Measurements from ENCODE around the gene DOCK3.

The DOCK3 gene

DNA sequence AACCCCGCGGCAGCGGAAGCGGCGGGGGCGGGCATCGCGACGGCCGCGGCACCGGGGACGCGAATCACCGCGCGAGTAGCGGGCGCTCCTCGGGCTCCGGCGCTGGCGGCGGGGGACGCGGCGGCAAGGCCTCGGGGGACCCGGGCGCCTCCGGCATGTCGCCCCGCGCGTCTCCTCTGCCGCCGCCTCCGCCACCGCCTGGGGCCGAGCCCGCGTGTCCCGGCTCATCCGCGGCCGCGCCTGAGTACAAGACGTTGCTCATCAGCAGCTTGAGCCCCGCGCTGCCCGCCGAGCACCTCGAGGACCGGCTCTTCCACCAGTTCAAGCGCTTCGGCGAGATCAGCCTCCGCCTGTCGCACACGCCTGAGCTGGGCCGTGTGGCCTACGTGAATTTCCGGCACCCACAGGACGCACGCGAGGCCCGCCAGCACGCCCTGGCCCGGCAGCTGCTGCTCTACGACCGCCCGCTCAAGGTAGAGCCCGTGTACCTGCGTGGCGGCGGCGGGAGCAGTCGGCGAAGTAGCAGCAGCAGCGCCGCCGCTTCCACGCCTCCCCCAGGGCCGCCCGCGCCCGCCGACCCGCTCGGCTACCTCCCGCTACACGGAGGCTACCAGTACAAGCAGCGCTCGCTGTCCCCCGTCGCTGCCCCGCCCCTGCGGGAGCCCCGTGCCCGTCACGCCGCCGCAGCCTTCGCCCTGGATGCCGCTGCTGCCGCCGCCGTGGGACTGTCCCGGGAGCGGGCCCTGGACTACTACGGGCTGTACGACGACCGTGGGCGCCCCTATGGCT, 717.0 kb downstream of the DOCK3 start:
- no peak for DNase-seq

DNA sequence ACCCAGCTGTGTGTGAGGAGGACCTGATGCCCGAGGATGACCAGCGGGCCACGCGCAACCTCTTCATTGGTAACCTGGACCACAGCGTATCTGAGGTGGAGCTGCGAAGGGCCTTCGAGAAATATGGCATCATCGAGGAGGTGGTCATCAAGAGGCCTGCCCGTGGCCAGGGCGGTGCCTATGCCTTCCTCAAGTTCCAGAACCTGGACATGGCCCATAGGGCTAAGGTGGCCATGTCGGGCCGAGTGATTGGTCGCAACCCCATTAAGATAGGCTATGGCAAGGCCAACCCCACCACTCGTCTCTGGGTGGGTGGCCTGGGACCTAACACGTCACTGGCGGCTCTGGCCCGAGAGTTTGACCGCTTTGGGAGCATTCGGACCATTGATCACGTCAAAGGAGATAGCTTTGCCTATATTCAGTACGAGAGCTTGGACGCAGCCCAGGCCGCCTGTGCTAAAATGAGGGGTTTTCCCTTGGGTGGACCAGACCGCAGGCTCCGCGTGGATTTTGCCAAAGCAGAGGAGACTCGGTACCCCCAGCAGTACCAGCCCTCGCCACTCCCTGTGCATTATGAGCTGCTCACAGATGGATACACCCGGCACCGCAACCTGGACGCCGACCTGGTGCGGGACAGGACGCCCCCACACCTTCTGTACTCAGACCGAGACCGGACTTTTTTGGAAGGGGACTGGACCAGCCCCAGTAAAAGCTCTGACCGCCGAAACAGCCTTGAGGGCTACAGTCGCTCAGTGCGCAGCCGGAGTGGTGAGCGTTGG, 717.8 kb downstream of the DOCK3 start:
- DNase-seq: no peak

DNA sequence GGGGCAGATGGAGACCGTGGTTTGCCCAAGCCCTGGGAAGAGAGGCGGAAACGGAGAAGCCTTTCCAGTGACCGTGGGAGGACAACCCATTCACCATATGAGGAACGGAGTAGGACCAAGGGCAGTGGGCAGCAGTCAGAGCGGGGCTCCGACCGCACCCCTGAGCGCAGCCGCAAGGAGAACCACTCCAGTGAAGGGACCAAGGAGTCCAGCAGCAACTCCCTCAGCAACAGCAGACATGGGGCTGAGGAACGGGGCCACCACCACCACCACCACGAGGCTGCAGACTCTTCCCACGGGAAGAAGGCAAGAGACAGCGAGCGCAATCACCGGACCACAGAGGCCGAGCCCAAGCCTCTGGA, 718.4 kb downstream of the DOCK3 start:
- DNase-seq: no peak

GRCh38 chr3:51393564-51393963, 718.8 kb downstream of the DOCK3 start:
- DNase-seq: no peak

- DNase-seq: no peak
Measured at GRCh38 chr3:51394541-51394940, 719.8 kb downstream of the DOCK3 start.

- no peak for DNase-seq
Measured at GRCh38 chr3:51395493-51396213, 720.9 kb downstream of the DOCK3 start.

DNA sequence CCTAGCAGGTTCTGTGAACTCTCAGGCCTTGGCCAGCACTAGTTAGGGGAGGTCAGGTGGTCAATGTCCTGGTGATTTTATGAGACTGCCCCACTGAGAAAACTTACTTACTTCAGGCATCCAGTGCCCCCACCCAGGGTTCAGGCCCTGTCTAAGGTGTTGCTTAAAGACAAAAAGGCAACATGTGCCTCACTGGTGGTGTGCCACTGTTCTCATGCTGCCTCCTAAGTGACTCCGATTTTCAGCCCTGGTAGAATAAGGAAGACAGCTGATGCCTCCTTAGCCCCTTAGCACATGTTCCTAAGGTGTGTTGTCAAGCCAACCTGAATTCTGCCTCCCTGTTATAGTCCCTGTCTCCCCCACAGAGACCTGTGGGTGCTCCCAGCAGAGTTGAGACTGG, 721.7 kb downstream of the DOCK3 start:
- DNase-seq: no peak

DNA sequence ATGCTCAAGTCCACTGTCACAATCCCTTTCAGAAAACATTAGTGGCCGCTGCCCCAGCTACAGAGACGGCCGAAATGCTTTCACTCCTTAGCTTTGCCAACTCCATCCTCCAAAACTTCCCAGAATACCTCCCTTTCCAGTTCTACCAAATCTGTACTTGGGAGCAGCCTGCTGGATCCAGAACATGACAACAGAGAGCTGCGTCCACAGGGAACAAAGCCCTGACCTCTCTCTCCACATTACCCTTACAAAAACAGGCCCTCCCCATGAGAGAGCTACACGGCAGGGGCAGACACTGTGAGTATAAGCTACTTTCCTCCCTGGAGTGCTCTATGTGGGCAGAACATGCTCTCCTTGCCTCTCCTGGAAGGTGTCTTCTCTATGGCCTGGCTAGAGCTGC, 722.7 kb downstream of the DOCK3 start:
- no peak for DNase-seq

- no peak for DNase-seq
Measured at GRCh38 chr3:51398595-51399310, 724.0 kb downstream of the DOCK3 start.

DNA sequence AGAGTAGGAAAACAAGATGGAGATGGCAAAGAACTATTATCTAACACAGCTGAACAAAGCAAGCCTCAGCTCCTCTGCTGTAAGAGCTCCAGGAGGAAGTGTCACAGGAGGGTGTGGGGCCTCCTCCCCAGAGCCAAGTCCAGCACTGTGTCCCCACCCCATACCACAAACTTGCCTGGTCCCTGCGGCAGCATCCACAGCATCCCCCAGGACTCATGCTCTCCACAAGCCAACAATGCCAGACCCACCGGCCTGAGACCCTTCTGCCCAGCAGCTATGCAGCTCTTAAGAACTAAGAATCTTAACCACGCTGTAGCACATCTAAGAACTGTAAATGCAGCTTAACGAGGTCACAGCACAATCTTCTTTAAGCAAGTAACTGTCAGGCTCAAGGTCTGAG, 725.4 kb downstream of the DOCK3 start:
- DNase-seq: no peak

DNA sequence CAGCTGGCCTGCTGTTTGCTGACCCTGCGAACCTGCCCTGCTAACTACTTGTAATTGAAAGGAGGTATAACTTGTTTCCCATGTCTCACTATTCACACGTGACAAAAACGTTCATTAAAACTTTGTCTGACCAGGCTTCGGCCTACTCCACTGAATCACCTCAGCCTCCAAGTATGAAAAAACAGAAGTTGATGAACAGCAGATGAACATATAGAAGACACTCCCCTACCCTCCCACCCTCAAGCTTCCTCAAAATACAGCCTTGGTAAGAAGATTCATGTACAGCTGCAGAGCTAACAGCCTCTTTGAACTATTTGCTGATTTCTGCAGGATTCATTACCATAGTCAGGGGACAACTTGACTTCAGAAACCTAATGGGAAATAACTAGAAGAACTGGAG, 727.0 kb downstream of the DOCK3 start:
- no peak for DNase-seq

DNA sequence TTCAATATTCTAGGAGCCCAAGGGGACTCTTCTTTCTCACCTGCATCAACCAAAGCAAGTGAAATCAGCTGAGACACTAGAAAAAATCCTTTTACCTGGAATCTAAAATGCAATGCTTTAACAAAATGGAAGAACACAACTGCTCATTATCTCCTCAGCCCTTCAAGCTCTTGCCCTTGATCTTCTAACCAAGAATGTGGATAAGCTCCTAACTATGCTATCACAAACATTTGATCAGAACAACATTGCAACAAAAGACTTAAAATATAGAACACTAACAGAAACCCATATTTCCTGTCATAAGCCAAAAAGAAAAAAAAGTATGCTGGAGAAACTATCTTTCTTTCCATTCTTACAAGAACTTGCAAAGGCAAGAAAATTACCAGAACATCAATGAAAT, 728.9 kb downstream of the DOCK3 start:
- no peak for DNase-seq

DNA sequence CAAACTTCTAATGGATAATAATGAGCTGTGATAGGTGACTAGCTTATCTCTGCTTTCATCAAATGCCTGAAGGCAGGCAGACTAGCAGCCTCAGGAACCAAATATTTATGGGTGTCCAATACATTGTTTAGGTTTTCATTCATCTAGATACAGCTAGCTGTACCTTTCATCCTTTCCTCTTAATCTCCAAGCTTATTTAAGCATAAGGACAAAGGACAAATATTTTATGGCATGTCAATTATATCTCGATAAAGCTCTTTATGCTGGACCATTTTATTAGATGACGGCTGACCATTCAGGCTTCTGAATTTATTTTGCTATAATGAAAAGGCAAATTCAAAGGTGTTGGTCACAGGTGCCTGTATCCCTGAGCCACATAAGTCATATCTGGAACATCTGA, 733.3 kb downstream of the DOCK3 start:
- DNase-seq: no peak

- no peak for DNase-seq
Measured at GRCh38 chr3:51408813-51409212, 734.1 kb downstream of the DOCK3 start.

- no peak for DNase-seq
Measured at GRCh38 chr3:51422211-51422610, 747.5 kb downstream of the DOCK3 start.

DNA sequence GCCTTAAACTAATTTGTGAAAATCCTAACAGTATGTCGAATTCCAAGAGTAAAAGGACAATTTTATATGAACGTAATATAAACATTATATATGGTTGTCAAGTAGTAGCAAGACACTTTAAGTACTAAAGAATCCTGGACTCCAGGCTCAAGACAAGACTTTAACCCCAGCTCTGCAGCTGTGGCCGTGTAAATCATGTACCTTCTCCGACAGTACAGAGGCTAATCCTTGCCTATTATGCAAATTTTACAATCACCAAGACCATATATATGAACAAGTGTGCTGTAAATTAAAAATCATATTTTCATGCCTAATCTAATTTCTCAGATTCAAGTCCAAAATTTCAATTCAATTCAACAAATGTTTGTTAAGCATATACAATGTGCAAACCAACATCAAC, 752.2 kb downstream of the DOCK3 start:
- DNase-seq: no peak

GRCh38 chr3:51429138-51429537, 754.4 kb downstream of the DOCK3 start:
- DNase-seq: no peak
